Neural cell (in vitro differentiated cells): Measurements from ENCODE around the gene NF1.

Source experiments
- EP300 ChIP-seq: fragments of 450-650 bp; conservative IDR thresholded peaks from 2 replicates; pipeline ENCODE4 v1.6.1; 2014; ENCODE audit warnings: antibody characterized with exemption, mild to moderate bottlenecking, moderate library complexity; ENCODE audit not compliant: poor library complexity, severe bottlenecking
- EZH2 ChIP-seq: fragments of 200-600, 300-800 bp; shearing (Covaris generic), sonication (generic); IDR thresholded peaks from 2 replicates; pipeline ENCODE4 v1.6.1; 2014; ENCODE audit warnings: antibody characterized with exemption, low read length, borderline replicate concordance, mild to moderate bottlenecking; ENCODE audit not compliant: insufficient read depth, poor library complexity, severe bottlenecking
- MXI1 ChIP-seq: fragments of 450-650 bp; conservative IDR thresholded peaks from 2 replicates; pipeline ENCODE4 v1.6.1; 2014; ENCODE audit warnings: antibody characterized with exemption, mild to moderate bottlenecking; ENCODE audit not compliant: poor library complexity, severe bottlenecking
- POLR2AphosphoS5 ChIP-seq: IDR thresholded peaks from 2 replicates; pipeline ENCODE4 v1.6.1; 2012
- RAD21 ChIP-seq: fragments of 450-650 bp; conservative IDR thresholded peaks from 2 replicates; pipeline ENCODE4 v1.6.1; 2014; ENCODE audit warnings: antibody characterized with exemption, mild to moderate bottlenecking, moderate library complexity
- SMC3 ChIP-seq: fragments of 450-650 bp; conservative IDR thresholded peaks from 2 replicates; pipeline ENCODE4 v1.6.1; 2014; ENCODE audit warnings: antibody characterized with exemption, mild to moderate bottlenecking, moderate library complexity; ENCODE audit not compliant: poor library complexity
- TAF1 ChIP-seq: IDR thresholded peaks from 2 replicates; pipeline ENCODE4 v1.6.1; 2012; ENCODE audit warnings: low read depth
- TF ChIP-seq, protein P1 (sequence below): fragments of 450-650 bp; IDR thresholded peaks from 2 replicates; pipeline ENCODE4 v1.5.1; 2014; ENCODE audit warnings: antibody characterized with exemption, mild to moderate bottlenecking, moderate library complexity; ENCODE audit not compliant: poor library complexity, severe bottlenecking
- TF ChIP-seq, protein P2 (sequence below): IDR thresholded peaks from 2 replicates; pipeline ENCODE4 v1.6.1; 2012; ENCODE audit warnings: borderline replicate concordance

DNA sequence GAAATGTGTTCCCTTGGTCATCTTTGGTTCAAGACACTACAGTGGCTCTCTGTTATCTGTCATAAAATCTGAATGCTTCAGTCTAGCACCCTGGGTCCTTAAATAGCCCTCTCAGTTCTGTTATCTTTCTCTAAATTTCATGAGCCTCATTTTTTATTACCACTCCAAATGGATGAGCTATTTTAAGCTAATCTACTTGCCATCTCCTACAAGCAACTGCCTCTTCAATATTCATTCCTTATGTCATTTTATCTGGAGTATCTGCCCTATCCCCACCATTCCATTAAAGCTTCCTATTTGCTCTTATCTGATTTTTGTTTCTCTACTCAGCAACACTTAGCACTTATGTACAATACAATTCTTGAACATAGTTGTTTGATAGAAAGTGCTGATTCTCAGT lies 254.7 kb downstream of the NF1 start:
- TF ChIP-seq EP300 (no peak), POLR2AphosphoS5 (no peak), RAD21 (no peak), TAF1 (no peak), MXI1 (no peak), EZH2 (no peak), SMC3 (no peak)
- TF ChIP-seq, protein P1, sequence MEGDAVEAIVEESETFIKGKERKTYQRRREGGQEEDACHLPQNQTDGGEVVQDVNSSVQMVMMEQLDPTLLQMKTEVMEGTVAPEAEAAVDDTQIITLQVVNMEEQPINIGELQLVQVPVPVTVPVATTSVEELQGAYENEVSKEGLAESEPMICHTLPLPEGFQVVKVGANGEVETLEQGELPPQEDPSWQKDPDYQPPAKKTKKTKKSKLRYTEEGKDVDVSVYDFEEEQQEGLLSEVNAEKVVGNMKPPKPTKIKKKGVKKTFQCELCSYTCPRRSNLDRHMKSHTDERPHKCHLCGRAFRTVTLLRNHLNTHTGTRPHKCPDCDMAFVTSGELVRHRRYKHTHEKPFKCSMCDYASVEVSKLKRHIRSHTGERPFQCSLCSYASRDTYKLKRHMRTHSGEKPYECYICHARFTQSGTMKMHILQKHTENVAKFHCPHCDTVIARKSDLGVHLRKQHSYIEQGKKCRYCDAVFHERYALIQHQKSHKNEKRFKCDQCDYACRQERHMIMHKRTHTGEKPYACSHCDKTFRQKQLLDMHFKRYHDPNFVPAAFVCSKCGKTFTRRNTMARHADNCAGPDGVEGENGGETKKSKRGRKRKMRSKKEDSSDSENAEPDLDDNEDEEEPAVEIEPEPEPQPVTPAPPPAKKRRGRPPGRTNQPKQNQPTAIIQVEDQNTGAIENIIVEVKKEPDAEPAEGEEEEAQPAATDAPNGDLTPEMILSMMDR = no peak
- TF ChIP-seq, protein P2, sequence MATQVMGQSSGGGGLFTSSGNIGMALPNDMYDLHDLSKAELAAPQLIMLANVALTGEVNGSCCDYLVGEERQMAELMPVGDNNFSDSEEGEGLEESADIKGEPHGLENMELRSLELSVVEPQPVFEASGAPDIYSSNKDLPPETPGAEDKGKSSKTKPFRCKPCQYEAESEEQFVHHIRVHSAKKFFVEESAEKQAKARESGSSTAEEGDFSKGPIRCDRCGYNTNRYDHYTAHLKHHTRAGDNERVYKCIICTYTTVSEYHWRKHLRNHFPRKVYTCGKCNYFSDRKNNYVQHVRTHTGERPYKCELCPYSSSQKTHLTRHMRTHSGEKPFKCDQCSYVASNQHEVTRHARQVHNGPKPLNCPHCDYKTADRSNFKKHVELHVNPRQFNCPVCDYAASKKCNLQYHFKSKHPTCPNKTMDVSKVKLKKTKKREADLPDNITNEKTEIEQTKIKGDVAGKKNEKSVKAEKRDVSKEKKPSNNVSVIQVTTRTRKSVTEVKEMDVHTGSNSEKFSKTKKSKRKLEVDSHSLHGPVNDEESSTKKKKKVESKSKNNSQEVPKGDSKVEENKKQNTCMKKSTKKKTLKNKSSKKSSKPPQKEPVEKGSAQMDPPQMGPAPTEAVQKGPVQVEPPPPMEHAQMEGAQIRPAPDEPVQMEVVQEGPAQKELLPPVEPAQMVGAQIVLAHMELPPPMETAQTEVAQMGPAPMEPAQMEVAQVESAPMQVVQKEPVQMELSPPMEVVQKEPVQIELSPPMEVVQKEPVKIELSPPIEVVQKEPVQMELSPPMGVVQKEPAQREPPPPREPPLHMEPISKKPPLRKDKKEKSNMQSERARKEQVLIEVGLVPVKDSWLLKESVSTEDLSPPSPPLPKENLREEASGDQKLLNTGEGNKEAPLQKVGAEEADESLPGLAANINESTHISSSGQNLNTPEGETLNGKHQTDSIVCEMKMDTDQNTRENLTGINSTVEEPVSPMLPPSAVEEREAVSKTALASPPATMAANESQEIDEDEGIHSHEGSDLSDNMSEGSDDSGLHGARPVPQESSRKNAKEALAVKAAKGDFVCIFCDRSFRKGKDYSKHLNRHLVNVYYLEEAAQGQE = no peak
